H1 (cell line): ENCODE data around the gene BEX3. TPM values are rescaled to one million over a fixed set of nuclear protein-coding genes. Genes with fewer than 3 reads are reported as not detected.

Experiments
- CTCF ChIA-PET: fragments of 300-600 bp; sonication (Branson Sonifier 250); formaldehyde crosslinking; loops from one replicate; lab custom pipeline; 2021; ENCODE audit not compliant: partially characterized antibody; lab: Charles Lee
- POLR2A ChIA-PET: fragments of 300-600 bp; sonication (Branson Sonifier 250); formaldehyde crosslinking; loops from one replicate; lab custom pipeline; 2021; ENCODE audit warnings: inconsistent platforms; ENCODE audit not compliant: partially characterized antibody; lab: Charles Lee
- DNase-seq, 2 experiments: peaks; one replicate each; pipeline versions ENCODE4 v3.0.0 to v3.0.0-alpha.2; 2010 to 2022; ENCODE audit warnings: low spot score in 2 of 2, low read depth in 1 of 2, mixed read lengths in 1 of 2
- FAIRE-seq: peaks from 2 replicates; lab custom pipeline; 2011; peaks lifted over from hg19 to GRCh38; lab: Jason Lieb, UNC
- H2AFZ ChIP-seq: 2 replicates; pipeline ENCODE4 v1.8.1; 2012; ENCODE audit warnings: low read length, inconsistent platforms
- H2AK5ac ChIP-seq: 2 replicates; pipeline ENCODE4 v1.6.1; 2013; ENCODE audit warnings: low read depth, low read length
- H2BK120ac ChIP-seq: replicated peaks from 2 replicates; pipeline ENCODE3; 2013; ENCODE audit warnings: low read depth, low read length, inconsistent platforms
- H2BK12ac ChIP-seq: 2 replicates; pipeline ENCODE4 v1.6.1; 2013; ENCODE audit warnings: low read depth, low read length
- H2BK15ac ChIP-seq: 2 replicates; pipeline ENCODE4 v1.6.1; 2013; ENCODE audit warnings: low read length
- H2BK20ac ChIP-seq: 2 replicates; pipeline ENCODE4 v1.6.1; 2013; ENCODE audit warnings: low read length
- H2BK5ac ChIP-seq: 2 replicates; pipeline ENCODE4 v1.6.1; 2013; ENCODE audit warnings: low read depth, low read length
- H3K14ac ChIP-seq: 2 replicates; pipeline ENCODE4 v1.6.1; 2013; ENCODE audit warnings: inconsistent platforms; ENCODE audit not compliant: insufficient read length
- H3K18ac ChIP-seq: 2 replicates; pipeline ENCODE4 v1.6.1; 2013; ENCODE audit warnings: low read length; ENCODE audit errors: extremely low read depth
- H3K23ac ChIP-seq: 2 replicates; pipeline ENCODE4 v1.6.1; 2013; ENCODE audit warnings: inconsistent platforms; ENCODE audit not compliant: insufficient read length
- H3K23me2 ChIP-seq: 2 replicates; pipeline ENCODE4 v1.6.1; 2013; ENCODE audit warnings: low read depth, low read length
- H3K27ac ChIP-seq: 2 replicates; pipeline ENCODE4 v1.6.1; 2011; ENCODE audit warnings: low read depth, low read length, inconsistent platforms
- H3K27me3 ChIP-seq, 4 experiments: replicated peaks in 1 of 4; 1 replicate in 1 of 4; 2 replicates in 3 of 4; pipeline versions ENCODE4 v1.6.1 to v1.8.1; 2011 to 2013; ENCODE audit warnings: low read length in 3 of 4, mild to moderate bottlenecking in 3 of 4, inconsistent platforms in 2 of 4, mixed read lengths in 2 of 4, moderate library complexity in 1 of 4; ENCODE audit not compliant: control insufficient read depth in 3 of 4, insufficient read depth in 3 of 4; ENCODE audit errors: extremely low read depth in 1 of 4
- H3K36me3 ChIP-seq, 4 experiments: 2 replicates each; pipeline versions ENCODE4 v1.6.1 to v1.8.1; 2011 to 2013; ENCODE audit warnings: mild to moderate bottlenecking in 4 of 4, low read length in 3 of 4, moderate library complexity in 2 of 4, control low read depth in 1 of 4, inconsistent platforms in 1 of 4; ENCODE audit not compliant: insufficient read depth in 4 of 4, control insufficient read depth in 2 of 4
- H3K4ac ChIP-seq: replicated peaks from 2 replicates; pipeline ENCODE3; 2013; ENCODE audit warnings: low read length, low read depth, mixed read lengths, inconsistent platforms; ENCODE audit not compliant: insufficient read length
- H3K4me1 ChIP-seq, 4 experiments: replicated peaks in 1 of 4; 1 replicate in 1 of 4; 2 replicates in 3 of 4; pipeline versions ENCODE4 v1.6.1 to v1.8.1; 2011 to 2013; ENCODE audit warnings: low read length in 3 of 4, inconsistent platforms in 2 of 4, mixed read lengths in 1 of 4; ENCODE audit not compliant: insufficient read depth in 4 of 4, control insufficient read depth in 3 of 4
- H3K4me2 ChIP-seq, 2 experiments: 2 replicates each; pipeline versions ENCODE4 v1.6.1 to v1.8.1; 2011 to 2013; ENCODE audit warnings: low read depth in 2 of 2, low read length in 2 of 2, control low read depth in 1 of 2, inconsistent platforms in 1 of 2, mild to moderate bottlenecking in 1 of 2; ENCODE audit not compliant: insufficient read depth in 1 of 2
- H3K4me3 ChIP-seq, 4 experiments: fragments of 200-600, 300-600 bp in 1 of 4; sonication (generic), shearing (Covaris generic), sonication (Bioruptor Twin) in 1 of 4; 2 replicates each; pipeline versions ENCODE4 v1.5.1 to v1.8.1; 2011 to 2016; ENCODE audit warnings: low read length in 4 of 4, low read depth in 3 of 4, control low read depth in 2 of 4, inconsistent platforms in 2 of 4, mild to moderate bottlenecking in 2 of 4, mixed read lengths in 1 of 4, moderate library complexity in 1 of 4; ENCODE audit not compliant: insufficient read depth in 2 of 4; ENCODE audit errors: extremely low read depth in 1 of 4
- H3K56ac ChIP-seq: replicated peaks from 2 replicates; pipeline ENCODE3; 2013; ENCODE audit warnings: low read depth, mild to moderate bottlenecking, mixed read lengths, low read length, inconsistent platforms; ENCODE audit not compliant: insufficient read length
- H3K79me1 ChIP-seq: 2 replicates; pipeline ENCODE4 v1.6.1; 2013; ENCODE audit warnings: low read depth, low read length, control low read depth
- H3K79me2 ChIP-seq, 2 experiments: 2 replicates each; pipeline versions ENCODE4 v1.6.1 to v1.8.1; 2012 to 2013; ENCODE audit warnings: low read length in 2 of 2, mild to moderate bottlenecking in 2 of 2, inconsistent platforms in 1 of 2; ENCODE audit not compliant: insufficient read depth in 2 of 2, control insufficient read depth in 1 of 2
- H3K9ac ChIP-seq, 4 experiments: replicated peaks in 1 of 4; 1 replicate in 1 of 4; 2 replicates in 3 of 4; pipeline versions ENCODE4 v1.6.1 to v1.8.1; 2011 to 2013; ENCODE audit warnings: low read depth in 3 of 4, low read length in 3 of 4, control low read depth in 2 of 4, mild to moderate bottlenecking in 2 of 4, moderate library complexity in 2 of 4, inconsistent platforms in 1 of 4; ENCODE audit errors: extremely low read depth in 1 of 4
- H3K9me3 ChIP-seq, 2 experiments: 2 replicates each; pipeline versions ENCODE4 v1.6.1 to v1.8.1; 2012 to 2013; ENCODE audit warnings: mild to moderate bottlenecking in 2 of 2, moderate library complexity in 2 of 2, control low read depth in 1 of 2, inconsistent platforms in 1 of 2, low read depth in 1 of 2, low read length in 1 of 2, mixed read lengths in 1 of 2; ENCODE audit not compliant: insufficient read depth in 2 of 2
- H4K20me1 ChIP-seq, 2 experiments: replicated peaks in 1 of 2; 2 replicates each; pipeline versions ENCODE3 to v1.8.1; 2011 to 2013; ENCODE audit warnings: inconsistent platforms in 2 of 2, low read length in 2 of 2, mild to moderate bottlenecking in 1 of 2; ENCODE audit not compliant: insufficient read depth in 2 of 2, control insufficient read depth in 1 of 2
- H4K5ac ChIP-seq: 2 replicates; pipeline ENCODE4 v1.6.1; 2013; ENCODE audit warnings: low read length, low read depth, mixed read lengths, inconsistent platforms; ENCODE audit not compliant: insufficient read length
- H4K8ac ChIP-seq: 2 replicates; pipeline ENCODE4 v1.8.0; 2013; ENCODE audit warnings: mild to moderate bottlenecking, moderate library complexity, low read length, inconsistent platforms; ENCODE audit not compliant: insufficient read depth; ENCODE audit errors: extremely low read depth
- H4K91ac ChIP-seq: replicated peaks from 2 replicates; pipeline ENCODE3; 2013; ENCODE audit warnings: low read length, mixed read lengths, inconsistent platforms; ENCODE audit not compliant: insufficient read length
- BRCA1 ChIP-seq: IDR thresholded peaks from 2 replicates; pipeline ENCODE4 v1.6.1; 2012; ENCODE audit warnings: low read depth, low read length, improper control_type of control experiment
- CHD1 ChIP-seq: IDR thresholded peaks from 2 replicates; pipeline ENCODE4 v1.6.1; 2012; ENCODE audit warnings: low read depth, low read length, improper control_type of control experiment
- CTBP2 ChIP-seq: IDR thresholded peaks from 2 replicates; pipeline ENCODE4 v1.7.0; 2011; ENCODE audit warnings: borderline replicate concordance, mild to moderate bottlenecking, moderate library complexity, mixed read lengths, low read length; ENCODE audit not compliant: insufficient read depth, insufficient read length
- GABPA ChIP-seq: IDR thresholded peaks from 2 replicates; pipeline ENCODE4 v1.6.1; 2011; ENCODE audit warnings: mild to moderate bottlenecking, low read length, moderate library complexity, borderline replicate concordance; ENCODE audit not compliant: insufficient read depth
- JUN ChIP-seq: IDR thresholded peaks from 2 replicates; pipeline ENCODE4 v1.6.1; 2011; ENCODE audit warnings: low read depth, mild to moderate bottlenecking, improper control_type of control experiment, low read length
- NRF1 ChIP-seq: IDR thresholded peaks from 2 replicates; pipeline ENCODE4 v1.6.1; 2011; ENCODE audit warnings: mild to moderate bottlenecking, low read depth, low read length, improper control_type of control experiment
- POLR2A ChIP-seq, 2 experiments: IDR thresholded peaks; 1 replicate in 1 of 2; 2 replicates in 1 of 2; pipeline ENCODE4 v1.6.1; 2011; ENCODE audit warnings: low read depth in 2 of 2, low read length in 2 of 2, mild to moderate bottlenecking in 2 of 2; ENCODE audit errors: control extremely low read depth in 1 of 2
- RAD21 ChIP-seq, 2 experiments: IDR thresholded peaks in 1 of 2; conservative IDR thresholded peaks in 1 of 2; 2 replicates each; pipeline ENCODE4 v1.6.1; 2011; ENCODE audit warnings: low read depth in 2 of 2, low read length in 2 of 2, improper control_type of control experiment in 1 of 2, inconsistent platforms in 1 of 2, mild to moderate bottlenecking in 1 of 2, moderate library complexity in 1 of 2
- TBP ChIP-seq: IDR thresholded peaks from 2 replicates; pipeline ENCODE4 v1.6.1; 2011; ENCODE audit warnings: low read depth, low read length, improper control_type of control experiment
- WGBS, 2 experiments: shearing (Covaris generic) in 1 of 2; methylation state at CpG; one replicate each; pipeline versions ENCODE4 v1.1.6 to v1.1.7; 2013 to 2015; ENCODE audit warnings: low lambda C conversion rate in 2 of 2, mixed read lengths in 2 of 2, inconsistent platforms in 1 of 2, low coverage in 1 of 2, missing lambda C conversion rate in 1 of 2; ENCODE audit not compliant: insufficient replicate concordance in 2 of 2, insufficient coverage in 1 of 2, insufficient read length in 1 of 2; ENCODE audit errors: extremely low coverage in 1 of 2, missing lambda C conversion rate in 1 of 2; 5-methylcytosine and 5-hydroxymethylcytosine counted together
- polyA plus RNA-seq, 7 experiments: library from polyadenylated mRNA; depleted of rRNA in 3 of 7; stranded (reverse) in 5 of 7; unstranded in 2 of 7; fragments of >200 nt in 5 of 7; fragments of 200-250 nt in 2 of 7; gene quantifications; 1 replicate in 5 of 7; 2 replicates in 1 of 7; 4 replicates in 1 of 7; pipeline versions ENCODE4 v1.2.1 to v1.2.3, GENCODE V29; 2011 to 2013; ENCODE audit warnings: missing spikeins in 2 of 7, mixed read lengths in 2 of 7
- total RNA-seq: library from RNA; stranded (reverse); fragmentation: NEBNext Ultra II Directional; extraction: Animal tissue kit (Norgen Biotek cat#: 25700); gene quantifications from 2 replicates; pipeline ENCODE4 v1.2.1, GENCODE V29; 2021

BEX3 gene
- total and polyA plus RNA-seq, 2 of the 8 experiments (the other 6 are each of a cell fraction or from before 2014, with no cell fraction given), result 330 to 366 TPM

GRCh38 chrX:103397707-103398106, 21.4 kb downstream of the BEX3 start:
- H2BK5ac ChIP-seq, result no peak overlapping the region
- no peak overlapping the region for H3K23ac ChIP-seq
- no peak overlapping the region for H3K18ac ChIP-seq
- no peak for FAIRE-seq
- no peaks in the 10 kb centered on the region for H3K9me3 ChIP-seq
- H3K9ac ChIP-seq, result no peak overlapping the region
- no peak overlapping the region for H3K4ac ChIP-seq
- H3K79me2 ChIP-seq, result no peaks in the 10 kb centered on the region
- H3K27ac ChIP-seq, result no peak overlapping the region
- no peaks in the 10 kb centered on the region for H3K79me1 ChIP-seq
- 92% methylated on average over 4 of the region's 4 CpGs; no CpG with 5 or more reads in 1 of the 2 experiments for WGBS, 2 experiments
- H3K23me2 ChIP-seq, result no peaks in the 10 kb centered on the region
- H2BK120ac ChIP-seq, result no peak overlapping the region
- H3K4me2 ChIP-seq, result no peak overlapping the region
- H3K36me3 ChIP-seq, result no peaks in the 10 kb centered on the region
- H2BK20ac ChIP-seq, result no peak overlapping the region
- H2AFZ ChIP-seq, result no peak overlapping the region
- no peak for TF ChIP-seq BRCA1
- no peak for TF ChIP-seq POLR2A (IDR thresholded peaks at IDR 0.05; ENCODE audit: control extremely low read depth in 1 of 2, low read depth in 2 of 2, low read length in 2 of 2)
- no peak for TF ChIP-seq NRF1
- TF ChIP-seq RAD21 (IDR thresholded peaks at IDR 0.05 in 1 of 2, conservative IDR thresholded peaks at IDR 0.05 in 1 of 2; ENCODE audit: low read depth in 2 of 2, low read length in 2 of 2), result no peak
- TF ChIP-seq TBP, result no peak
- no peak for TF ChIP-seq JUN
- no peak for TF ChIP-seq CTBP2
- no peak for TF ChIP-seq GABPA
- no peak for TF ChIP-seq CHD1
- TF ChIP-seq, all 59 proteins: peak for 0
- H3K14ac ChIP-seq, result no peak overlapping the region
- H3K4me1 ChIP-seq, result no peaks in the 10 kb centered on the region
- POLR2A ChIA-PET, result interaction anchor here (0.9 to 2.0 kb wide), 3 partner anchors 10 to 21 kb away, joined by 3 to 11 read pairs (median 3); partner anchors contain the start of gene BEX3
- H4K91ac ChIP-seq, result no peak overlapping the region
- CTCF ChIA-PET, result interaction anchor here (1.2 kb wide), 1 partner anchor 66 kb away, joined by 4 read pairs; no protein-coding TSS in a partner anchor
- no peak overlapping the region for H2BK12ac ChIP-seq
- H3K56ac ChIP-seq, result no peak overlapping the region
- H4K8ac ChIP-seq, result no peak overlapping the region
- no peak overlapping the region for H3K4me3 ChIP-seq
- no peak for DNase-seq
- no peak overlapping the region for H2BK15ac ChIP-seq
- no peak overlapping the region for H4K5ac ChIP-seq
- H2AK5ac ChIP-seq, result no peak overlapping the region
- no peaks in the 10 kb centered on the region for H4K20me1 ChIP-seq
- H3K27me3 ChIP-seq, result peaks cover 0 to 15% (median 2%) of the 10 kb centered on the region in 4 experiments; a peak in 2 of 7 replicates
